Bladder microvascular endothelial cell (primary cell): Measurements from ENCODE around the gene MINDY4. TPM values are rescaled to one million over a fixed set of nuclear protein-coding genes. Genes with fewer than 3 reads are reported as not detected.

Experiments used
- total RNA-seq: library from RNA; depleted of rRNA; stranded (reverse); fragments of >200 nt; gene quantifications from 2 replicates; pipeline ENCODE4 v1.2.3, GENCODE V29; 2014

The MINDY4 gene
- total RNA-seq, result 2.4 and 2.6 TPM in 2 replicates

DNA sequence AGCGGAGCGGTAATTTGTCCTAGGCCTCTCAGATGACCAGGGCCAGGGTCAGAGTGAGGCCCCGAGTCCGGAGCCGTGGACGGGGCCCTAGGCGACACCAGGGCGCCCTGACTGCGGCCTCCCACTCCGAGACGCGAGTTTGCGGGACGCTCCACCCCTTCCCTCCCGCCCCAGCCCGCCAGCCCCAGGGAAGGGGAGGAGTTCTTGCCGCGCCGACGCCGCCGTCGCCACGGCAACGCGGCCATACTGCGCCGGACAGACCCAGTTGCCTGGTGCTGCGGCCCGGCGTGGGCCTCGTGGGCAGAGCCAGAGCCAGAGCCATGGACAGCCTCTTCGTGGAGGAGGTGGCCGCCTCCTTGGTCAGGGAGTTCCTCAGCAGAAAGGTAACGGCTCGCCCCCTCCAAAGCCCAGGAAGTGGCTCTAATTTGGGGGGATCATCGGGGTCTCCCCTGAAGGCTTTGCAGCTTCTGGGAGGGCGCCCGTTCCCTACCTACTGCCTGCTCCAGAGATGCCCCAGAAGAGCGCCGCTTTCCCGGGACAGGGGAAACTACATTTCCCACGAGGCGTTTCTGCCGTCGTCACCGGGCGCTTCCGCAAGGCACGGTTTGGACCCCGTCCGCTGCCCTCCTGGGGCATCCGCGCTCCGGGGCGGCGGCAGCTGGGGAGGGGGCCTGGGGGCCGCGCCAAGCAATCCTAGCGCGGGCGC is at the start of gene MINDY4:
MINDY4 (plus strand) TSS at position 244 of the 706 bp plus-strand sequence; CDS start at position 321, 77 bp downstream.

DNA sequence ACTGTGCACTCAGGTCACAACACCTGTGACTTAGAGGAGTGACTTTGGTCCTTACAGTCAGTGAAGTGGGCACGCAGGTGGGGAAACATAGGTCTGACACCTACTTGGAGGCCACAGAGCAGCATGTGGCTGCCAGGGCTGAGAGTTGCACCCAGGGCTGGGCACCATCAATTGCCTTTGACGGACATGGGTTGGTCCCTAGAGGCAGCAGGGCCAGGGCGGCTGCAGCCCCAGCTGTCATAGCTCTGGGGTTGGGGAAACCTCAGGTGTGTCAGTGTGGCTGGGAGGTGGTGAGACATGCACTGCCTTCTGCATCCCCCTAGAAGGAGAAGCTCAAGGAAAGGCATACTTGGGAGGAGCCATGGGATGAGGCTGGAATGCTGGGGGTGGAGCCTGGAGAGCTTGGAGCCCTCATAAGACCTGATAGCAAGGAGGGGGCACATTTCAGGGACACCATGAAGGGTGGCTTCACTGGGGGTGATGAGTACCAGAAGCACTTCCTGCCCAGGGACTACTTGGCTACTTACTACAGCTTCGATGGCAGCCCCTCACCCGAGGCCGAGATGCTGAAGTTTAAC is 19.4 kb upstream of the MINDY4 start, which contains the start of gene INMT:
INMT (plus strand) TSS at position 440 of the 578 bp plus-strand sequence; CDS start at position 456, 16 bp downstream.

DNA sequence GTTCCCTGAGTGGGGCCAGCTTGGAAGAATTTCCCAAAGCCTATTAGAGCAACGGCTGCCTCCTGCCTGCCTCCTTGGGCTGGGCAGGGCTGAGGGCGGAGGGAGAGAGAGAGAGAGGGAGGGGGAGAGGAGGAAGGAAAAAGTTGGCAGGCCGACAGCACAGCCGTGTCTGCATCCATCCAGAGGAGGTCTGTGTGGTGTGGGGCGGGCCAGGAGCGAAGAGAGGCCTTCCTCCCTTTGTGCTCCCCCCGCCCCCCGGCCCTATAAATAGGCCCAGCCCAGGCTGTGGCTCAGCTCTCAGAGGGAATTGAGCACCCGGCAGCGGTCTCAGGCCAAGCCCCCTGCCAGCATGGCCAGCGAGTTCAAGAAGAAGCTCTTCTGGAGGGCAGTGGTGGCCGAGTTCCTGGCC is 140.3 kb downstream of the MINDY4 start, which contains the start of gene AQP1:
AQP1 (plus strand) TSS at position 293 of the 409 bp plus-strand sequence; CDS start at position 350, 57 bp downstream.

Other genes with a start within 250 kb of the MINDY4 start
- gene GARS1, start 176.5 kb upstream of the MINDY4 start, total RNA-seq, result 78.0 and 142 TPM in 2 replicates
- not detected in 2 replicates for gene CRHR2, start 89.0 kb upstream of the MINDY4 start, total RNA-seq
- 0.16 and 0.19 TPM in 2 replicates for gene INMT, start 19.3 kb upstream of the MINDY4 start, total RNA-seq
- gene AQP1, start 140.4 kb downstream of the MINDY4 start, total RNA-seq, result 2.1 and 12.5 TPM in 2 replicates
- not detected in 2 replicates for gene GHRHR, start 192.5 kb downstream of the MINDY4 start, total RNA-seq